NCI-H226 (cell line): ENCODE measurements around the gene TEX29.

Experiments used
- DNase-seq: peaks from one replicate; pipeline ENCODE4 v3.0.0-alpha.2; 2015

Gene TEX29

DNA sequence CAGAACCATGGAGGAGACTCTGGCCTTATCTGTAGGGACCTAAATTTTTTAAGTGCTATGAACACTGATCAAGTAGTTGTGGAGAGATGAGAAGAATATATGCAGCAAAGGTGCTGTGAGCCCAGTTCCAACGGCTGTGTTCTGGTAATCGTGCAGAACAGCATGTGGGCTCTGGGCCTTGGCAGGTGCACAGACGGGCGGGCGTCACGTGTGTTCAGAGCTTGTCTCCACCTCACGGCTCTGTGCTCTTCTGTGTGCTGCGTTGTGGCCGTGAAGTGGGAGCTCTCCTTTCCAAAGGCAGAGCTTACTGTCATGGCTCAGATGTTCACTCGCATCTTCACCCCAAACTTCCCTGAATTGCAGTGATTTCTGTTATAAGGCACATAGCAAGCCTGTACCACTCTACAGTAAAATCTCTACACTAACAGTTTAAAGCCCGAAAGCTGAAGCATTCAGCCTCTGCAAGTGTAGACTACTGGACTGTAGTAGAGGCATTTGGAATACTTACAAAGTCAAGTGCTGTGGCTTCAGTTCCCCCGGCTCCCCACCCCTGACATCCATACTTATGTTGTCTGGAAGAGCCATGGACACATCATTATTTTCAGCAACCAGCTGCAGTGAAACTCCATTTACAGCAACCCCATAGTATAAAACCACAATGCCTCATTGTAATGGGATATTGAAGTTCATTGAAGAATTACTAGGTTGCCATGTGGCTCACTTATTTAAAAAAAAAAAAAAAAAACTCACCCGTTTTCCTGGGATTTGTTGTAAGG lies 27.5 kb upstream of the TEX29 start:
- DNase-seq = no peak

DNA sequence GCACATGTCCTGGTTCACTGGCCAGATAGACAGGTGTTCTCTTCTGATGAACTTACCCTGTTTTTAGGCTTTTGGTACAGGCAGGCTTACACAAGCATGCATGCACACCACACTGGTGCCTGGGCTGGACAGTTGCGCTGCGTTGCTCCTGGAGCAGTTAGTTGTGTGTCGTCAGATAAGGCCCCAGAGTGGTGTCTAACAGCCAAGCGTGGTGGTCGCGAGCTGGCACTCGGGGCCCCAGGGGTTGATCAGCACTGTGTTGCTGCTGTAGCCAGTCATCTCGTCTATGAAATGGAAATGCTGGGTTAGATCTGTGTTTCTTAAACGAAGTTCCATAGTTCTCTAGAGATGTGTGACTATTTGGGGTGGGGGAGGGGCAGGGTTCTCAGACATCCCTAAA lies 24.6 kb upstream of the TEX29 start:
- DNase-seq = no peak

DNA sequence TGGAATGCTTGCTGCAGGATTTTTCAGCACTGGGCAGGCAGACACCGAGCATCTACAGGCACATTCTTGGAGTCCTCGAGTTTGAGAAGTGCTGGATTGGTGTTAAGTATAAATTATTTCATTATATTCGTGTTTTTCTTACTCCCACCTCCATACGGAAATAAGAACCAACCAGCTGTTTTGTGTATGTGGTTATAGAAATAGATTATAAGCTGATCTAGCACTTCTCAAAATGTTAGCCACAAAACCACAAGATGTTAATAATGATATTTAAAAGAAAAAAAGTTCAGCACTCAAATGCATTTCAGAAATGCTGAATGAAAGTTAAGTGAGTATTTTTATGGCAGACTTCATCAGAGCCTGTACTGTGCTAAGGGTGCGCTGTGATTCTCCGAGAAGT lies 24.0 kb upstream of the TEX29 start:
- DNase-seq = no peak

DNA sequence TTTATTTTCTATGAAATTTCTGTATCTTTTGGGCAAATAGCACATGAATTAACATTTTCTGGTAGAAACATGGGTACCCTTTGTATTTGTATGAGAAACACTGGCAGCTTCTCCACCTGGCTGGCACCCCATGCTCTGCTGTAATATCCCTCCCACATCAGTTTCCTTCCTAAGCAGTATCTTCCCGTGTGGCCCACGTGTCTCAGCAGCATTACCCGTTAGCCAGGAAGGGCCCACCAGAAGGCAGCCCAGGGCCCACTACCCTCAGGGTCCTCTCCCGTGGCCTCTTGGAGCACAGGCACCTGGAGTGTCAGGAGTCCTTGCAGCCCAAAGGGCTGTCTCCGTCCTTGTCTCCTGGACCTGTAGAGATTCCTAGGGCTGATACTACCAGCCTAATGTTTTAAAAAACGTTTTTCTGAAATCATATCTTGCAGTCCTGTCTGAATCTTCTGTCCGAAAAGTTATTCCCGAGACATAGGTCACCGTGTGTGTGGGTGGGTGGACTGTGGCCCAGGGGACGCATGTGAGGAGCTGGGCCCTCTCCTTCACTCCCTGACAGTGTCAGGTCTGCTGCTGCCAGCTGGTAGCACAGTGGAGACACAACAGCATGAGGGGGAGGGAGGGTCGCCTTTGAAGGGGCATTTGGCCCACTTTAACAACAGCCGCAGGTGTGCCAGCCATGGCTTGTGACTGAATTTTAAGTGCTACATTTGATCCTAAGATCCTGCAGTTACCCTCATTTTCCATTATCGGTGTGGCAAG lies 22.0 kb upstream of the TEX29 start:
- no peak for DNase-seq

DNA sequence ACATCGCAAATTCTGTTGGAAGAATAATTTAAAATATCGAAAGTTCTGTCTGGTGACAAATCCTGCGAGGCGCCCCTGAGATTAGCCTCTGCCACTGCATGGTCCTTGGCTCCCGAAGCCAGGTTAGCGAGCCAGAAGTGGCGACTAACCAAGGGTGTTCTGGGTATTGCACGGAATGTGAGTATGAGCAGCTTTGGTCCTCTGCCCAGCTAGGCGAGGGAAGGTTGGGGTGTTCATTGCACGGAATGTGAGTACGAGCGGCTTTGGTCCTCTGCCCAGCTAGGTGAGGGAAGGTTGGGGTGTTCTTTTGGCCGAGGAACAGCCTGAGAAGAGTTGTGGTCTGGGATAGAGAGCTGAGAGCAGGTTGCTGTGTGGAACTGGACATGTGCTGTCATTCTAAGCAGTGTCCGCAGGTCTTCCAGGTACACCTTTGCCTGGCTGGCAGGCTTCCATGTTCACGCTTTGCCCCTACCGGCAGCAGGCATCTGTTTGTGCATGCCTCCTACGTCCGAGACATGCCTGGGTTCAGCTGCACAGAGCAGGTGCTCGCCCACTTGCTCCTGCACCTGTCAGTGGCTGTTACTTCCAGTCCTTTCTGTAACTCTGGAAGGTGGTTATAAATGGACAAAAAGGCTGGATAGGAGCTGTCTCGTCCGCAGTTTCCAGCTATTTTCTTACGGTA lies 18.3 kb upstream of the TEX29 start:
- DNase-seq = no peak

DNA sequence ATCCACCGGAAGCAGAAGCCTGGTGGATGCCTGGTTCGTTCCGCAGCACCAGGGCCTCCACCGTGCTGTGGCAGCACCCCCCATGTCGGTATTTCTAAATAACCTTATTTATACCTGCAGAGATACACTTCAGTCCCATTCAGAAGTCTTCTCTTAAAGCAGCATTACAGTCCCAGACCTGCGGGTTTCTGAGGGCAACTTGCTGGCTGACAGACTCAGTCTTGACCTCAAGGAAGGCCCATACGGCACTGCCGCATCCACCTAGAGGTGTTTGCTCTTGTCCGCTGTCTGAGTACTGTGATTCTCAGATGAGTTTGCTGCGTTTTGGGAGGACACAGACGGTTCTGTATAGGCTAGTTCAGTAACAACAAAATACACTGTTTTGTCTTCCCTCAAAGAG lies 16.9 kb upstream of the TEX29 start:
- no peak for DNase-seq

DNA sequence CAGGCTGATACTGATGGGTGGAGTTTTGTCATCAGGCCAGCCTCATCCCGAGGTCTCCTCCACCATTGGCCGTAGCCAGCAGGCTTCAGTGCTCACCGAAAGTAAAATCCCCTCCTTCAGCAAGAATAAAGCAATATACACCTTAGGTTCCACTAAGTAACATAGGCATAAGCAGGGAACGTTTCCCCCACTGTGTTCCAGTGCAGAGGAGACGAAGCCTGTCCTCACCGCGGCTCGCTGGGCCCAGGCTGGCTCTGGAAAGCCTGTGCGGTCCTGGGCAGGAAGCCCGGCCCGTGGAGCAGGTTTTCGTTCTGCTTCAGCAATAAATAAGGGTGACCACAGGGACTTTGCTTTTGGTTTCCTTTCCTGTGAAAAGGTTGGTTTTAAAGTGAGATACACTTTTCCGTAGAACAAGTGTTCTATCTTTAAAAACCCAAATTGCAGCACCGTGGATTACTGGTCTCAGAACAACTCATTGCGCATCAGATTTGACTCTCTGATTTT lies 16.3 kb upstream of the TEX29 start:
- no peak for DNase-seq

DNA sequence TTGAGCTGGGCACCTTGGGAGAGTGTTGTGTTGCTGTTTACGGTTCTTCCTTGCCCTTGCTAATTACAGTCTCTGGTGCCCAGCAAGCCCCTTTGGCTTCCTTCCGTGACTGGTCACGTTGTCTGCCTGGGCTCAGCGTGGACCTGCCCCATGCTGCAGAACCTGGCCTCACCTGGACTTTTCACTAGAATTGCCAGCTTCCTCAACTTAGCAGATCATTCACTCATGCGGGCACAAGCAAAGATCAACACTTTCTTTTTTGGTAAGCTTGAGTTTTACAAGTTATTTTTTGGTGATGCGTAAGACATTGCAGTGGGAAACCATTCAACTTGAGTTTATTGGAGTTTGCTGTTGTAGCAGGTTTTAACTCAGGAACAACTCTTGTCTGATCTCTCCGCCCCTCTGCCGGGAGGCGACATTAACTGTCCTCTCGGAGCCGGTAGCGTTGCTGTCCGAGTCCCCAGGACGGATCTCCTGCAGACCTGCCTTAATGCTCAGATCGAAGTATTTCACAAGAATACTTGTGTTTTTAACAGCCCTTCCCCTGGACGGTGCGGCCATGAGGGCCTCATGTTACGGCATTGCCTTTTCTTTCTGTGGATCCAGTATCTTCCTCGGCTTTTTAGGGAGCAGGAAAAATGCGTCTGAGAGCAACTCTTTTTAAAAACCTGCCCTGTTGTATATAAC lies 15.7 kb upstream of the TEX29 start:
- DNase-seq = no peak

DNA sequence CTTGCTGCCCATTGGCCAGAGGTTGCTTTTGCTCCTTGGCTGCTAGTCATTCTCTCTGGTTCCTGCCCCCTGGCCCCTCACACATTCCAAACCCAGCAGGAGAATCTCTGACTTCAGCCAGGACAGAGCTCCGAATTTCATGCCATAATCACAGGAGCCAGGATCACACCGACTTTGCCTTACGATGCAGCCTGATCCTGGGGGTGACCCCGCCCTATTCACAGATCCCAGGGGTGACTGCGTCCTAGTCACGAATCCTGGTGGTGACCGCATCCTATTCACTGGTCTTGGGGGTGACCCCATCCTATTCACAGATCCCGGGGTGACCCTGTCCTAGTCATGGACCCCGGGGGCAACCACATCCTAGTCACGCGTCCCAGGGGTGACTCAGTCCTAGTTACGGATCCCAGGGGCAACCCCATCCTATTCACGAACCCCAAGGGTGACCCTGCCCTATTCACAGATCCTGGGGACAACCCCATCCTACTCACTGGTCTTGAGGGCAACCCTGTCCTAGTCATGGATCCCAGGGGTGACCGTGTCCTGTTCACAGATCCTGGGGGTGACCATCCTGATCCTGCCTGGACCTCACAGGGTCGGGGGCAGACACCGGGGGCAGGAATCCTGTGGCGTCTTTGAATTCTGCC lies 7.4 kb upstream of the TEX29 start:
- DNase-seq = no peak

DNA sequence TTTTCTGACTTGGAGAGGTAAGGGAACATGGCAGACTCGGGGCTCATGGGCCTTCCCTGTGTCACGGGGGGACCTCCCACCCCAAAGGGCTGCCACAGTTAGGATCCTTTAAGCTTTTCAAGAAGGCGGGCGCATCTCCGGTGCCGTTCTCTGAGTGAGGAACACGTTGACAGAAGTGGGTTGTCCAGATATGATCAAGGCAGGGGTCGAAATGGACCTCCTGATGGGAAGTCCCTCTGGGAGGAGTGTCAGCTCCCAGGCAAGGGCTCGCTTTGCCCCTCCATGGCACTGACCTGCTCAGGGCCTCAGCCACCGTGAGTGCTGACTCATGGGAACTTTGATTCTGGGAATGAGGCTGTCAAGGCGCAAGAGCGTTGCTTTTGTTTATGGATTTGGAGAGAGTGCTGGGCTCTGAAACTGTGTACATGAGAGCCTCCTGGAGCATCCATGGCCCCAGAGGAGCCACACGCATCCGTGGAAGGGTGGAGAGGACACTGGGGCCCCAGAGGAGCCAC lies 6.5 kb upstream of the TEX29 start:
- DNase-seq = no peak

DNA sequence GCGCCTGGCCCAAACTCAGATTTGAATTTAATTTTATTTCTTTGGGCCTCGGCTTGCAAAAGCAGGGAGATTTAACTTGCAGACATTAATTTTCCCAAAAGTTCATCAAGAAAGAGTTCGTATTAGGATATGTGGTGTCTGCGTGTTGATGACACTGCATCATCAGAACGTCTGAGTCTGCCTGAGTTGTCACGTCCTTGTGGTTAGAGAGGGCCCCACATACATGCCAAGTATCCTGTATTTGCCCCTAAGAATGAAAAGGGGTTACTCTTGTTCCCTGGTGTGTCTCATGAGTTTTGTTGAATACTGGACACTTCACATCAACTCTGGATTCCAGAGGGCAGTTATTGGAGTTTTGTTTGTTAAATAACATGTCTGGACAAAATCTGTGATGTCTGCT lies 5.6 kb upstream of the TEX29 start:
- no peak for DNase-seq

DNA sequence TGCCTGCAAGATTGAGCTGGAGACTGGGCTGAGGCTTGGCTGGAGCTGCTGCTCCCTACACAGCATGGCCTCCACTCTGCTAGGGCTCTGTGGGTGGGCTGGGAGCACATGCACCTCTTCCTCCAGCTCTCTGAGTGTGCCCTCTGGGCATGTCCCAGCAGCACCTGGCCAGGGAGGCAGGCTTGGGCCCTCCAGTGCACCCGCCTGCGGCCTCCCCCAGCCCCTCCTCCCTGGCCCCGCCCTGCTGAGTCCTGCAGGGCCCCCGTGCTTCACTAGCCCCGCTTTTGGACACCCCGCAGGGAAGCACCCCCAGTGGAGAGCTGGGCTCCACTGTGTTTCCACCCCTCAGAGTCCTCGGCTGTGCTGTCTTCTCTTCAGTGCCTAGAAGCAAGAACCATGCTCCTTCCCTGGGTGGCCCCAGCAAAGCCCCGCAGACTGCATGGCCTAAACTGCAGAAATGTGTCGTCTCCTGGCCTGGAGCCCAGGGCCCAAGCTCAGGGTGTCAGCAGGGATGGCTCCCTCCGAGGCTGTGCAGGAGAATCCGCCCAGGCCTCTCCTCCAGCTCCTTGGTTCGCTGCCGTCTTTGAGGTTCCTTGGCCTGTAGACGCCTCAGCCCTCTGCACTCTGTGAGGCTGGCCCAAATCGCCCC lies 5.0 kb upstream of the TEX29 start:
- no peak for DNase-seq

DNA sequence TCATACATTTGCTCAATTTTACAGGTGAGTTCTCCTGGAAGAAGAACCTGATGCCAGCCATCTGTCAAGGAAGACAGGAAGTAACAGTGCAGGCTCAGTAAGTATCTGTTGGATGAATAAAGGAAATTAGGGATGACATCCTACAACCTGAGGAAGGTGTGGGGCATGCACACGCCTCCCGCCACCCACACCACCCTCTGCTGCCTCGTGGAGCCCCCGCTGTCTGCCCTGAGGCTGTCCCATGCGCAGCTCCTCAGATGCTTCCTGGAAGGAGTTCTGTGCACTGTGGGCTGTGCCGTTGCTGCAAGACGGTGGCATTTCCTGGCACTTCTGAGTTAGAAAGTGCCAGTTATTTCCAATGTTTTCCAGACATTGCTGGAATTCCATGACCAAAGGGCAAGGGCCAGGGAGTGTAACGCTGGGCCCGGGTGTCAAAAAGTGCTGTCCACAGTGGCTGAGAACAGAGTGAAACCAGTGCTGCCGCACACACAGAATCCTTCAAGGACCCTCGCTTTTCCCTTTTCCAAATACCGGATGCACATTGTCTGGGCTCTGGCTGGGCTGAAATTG lies 4.2 kb upstream of the TEX29 start:
- DNase-seq = no peak

DNA sequence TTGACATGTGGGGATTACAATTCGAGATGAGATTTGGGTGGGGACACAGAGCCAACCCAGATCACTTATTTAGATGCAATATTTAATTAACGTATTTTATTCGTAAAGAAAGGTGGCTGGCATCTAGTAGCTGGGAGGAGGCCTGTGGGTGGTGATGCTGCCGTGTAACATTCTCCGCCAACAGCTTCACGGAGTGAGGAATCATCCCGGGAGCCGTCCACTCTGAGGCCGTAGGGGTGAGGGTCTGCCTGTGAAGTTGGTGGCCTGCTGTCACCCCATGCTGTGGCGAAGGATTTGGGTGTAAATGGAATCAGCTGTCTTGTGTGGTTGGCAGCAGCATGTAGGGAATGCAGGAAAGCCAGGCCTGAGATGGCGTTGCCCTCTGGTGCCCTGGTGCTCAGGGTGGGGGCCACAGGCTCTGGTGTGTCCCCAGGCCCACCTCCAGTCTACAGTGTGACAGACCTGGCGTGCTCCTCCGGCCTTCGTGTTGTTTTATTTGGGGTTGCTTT lies 3.3 kb upstream of the TEX29 start:
- DNase-seq = no peak

DNA sequence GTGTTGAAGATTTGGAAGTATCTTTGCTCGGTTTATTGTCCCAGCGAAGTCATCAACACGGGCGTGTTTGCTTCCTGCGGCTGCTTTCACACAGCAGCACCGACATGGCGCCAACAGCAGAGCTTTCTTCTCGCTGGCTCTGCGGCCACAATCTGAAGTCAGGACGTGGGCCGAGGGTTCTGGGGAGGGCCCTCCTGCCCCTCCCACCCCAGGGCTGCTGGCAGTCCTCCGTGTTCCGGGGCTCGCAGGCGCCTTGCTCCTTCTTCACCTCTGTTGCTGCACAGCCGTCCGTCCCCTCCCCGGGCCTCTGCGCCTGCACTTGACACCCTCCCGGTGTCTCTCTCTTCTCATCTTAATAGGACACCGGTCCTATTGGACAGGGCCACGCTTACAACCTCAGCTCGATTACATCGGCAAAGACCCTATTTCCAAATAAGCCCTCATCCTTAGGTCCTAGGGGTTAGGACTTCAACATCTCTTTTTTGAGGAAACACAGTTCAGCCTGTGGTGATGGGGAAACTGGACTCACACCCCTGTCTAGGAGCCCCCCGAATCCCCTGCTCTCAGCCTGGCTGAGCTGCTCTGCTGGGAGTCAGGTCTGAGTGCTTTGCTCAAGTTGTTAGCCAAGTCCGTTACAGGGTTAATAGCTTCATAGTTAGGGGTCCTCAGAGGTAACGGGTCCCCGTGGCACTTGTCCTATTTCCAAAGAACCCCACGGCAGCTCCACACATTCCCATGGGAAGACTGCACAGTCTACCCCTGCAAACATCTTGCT lies 2.7 kb upstream of the TEX29 start:
- DNase-seq = no peak

DNA sequence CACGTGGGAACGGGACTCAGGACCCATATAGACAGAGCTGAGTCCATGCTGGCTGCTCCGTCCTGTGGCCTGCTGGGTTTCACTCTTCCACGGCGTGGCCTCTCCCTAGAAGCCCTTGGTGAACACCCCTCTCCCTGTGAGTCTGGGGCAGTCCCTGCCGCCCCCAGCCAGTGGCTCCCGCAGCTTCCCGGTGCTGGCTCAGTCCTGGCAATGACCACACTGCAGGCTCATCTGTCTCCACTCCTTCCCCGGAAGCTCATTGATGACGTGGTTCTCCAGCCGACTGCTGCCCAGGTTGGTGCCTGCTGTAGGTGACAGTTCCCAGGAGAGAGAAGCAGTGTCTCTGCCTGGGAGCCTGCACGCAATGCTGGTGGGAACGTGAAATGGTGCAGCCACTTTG lies 2.1 kb upstream of the TEX29 start:
- DNase-seq = no peak

DNA sequence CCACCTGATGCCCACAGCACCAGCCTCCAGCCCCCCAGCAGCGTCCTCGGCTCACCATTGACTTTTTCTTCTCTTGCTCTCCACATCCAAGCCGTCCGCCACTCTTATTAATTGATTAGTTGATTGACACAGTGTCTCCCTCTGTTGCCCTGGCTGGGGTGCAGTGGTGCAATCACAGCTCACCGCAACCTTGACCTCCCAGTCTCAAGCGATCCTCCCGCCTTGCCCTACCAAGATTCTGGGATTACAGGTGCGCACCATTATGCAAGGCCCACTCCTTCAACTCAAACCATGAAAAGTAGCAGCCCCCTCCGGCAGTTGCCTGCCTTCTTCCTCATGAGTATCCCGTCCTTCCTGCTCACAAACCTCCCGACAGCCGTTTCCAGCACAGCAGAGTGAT lies 921 bp upstream of the TEX29 start:
- no peak for DNase-seq

DNA sequence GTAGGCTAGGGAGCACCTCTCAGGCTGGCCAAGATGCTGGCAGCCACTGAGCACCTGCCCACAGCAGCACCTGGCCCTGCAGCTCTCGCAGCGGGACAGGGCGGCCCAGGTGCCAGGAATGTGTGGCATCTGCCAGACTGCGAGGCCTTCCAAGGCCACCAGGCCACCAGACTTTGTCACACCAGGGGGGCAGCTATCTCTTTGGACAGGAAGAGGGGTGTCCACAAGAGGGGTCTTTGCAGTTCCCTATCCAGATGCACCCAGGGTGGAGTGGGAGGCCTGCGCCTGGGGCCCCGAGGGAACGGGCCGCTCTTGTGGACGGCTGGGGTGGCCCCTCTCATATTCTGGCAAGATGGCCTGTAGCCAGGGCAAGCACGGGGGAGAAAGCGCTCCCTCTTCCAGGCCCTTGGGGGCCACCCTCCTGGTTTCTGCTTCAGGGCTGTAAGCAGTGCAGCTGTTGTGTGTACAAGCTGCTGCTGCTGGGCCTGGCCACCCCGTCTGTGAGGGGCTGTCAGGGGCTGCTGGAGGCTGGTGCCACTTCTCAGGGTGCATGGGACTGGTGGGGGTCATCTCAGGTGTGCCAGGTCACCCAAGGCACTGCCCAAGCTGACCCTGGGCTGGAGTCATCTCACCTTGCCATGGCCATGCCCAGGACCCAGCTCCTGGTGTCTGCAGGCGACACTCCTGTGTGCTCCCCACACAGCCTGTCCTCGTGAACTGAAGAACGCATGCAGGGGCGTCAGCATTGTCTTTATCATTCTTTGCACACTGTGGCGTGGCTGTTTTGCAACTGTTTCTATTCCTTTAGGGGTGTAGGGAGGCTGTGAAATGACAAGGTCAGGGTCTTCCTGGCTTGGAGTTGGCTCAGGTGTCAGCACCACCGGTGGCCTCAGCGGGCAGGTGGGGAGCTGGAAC lies 1.8 kb downstream of the TEX29 start:
- no peak for DNase-seq

DNA sequence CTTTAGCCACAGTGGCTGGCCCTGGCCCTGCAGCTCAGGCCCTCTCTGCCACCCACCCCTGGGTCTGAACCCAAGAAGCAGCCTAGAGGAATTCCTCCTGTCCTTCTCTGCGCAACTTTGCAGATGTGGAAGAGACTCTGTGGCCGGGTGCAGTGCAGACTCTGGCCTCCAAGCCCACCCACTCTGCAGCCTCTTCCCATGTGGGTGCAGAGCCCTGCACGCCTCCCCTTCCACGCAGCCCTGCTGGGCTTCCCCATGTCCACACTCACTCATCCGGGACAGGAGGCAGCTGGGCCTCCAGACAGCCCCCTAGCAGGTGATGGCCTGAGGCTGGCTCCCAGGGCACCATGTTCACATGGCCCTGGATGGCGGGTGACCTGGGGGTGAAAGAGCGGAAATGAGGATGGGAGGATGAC lies 2.5 kb downstream of the TEX29 start:
- no peak for DNase-seq
